Measurements from ENCODE around the gene SBDS.

The SBDS gene

GRCh38 chr7:66946545-66946944 lies 48.8 kb downstream of the SBDS start:
- no peak for DNase-seq (ENCODE audit: low read depth in 2 of 2)

GRCh38 chr7:66939325-66939724 lies 56.1 kb downstream of the SBDS start:
- no peak for DNase-seq (ENCODE audit: low read depth in 2 of 2)

GRCh38 chr7:66937940-66938339 lies 57.4 kb downstream of the SBDS start:
- no peak for DNase-seq (ENCODE audit: low read depth in 2 of 2)
